HepG2 (cell line): ENCODE measurements around the gene FAM222B. TPM values are rescaled to one million over a fixed set of nuclear protein-coding genes. Genes with fewer than 3 reads are reported as not detected.

Experiments used
- FOSL1 ChIP-seq: sonication (generic); formaldehyde crosslinking; IDR thresholded peaks from 2 replicates; pipeline ENCODE4 v1.9.0; 2021; ENCODE audit warnings: missing genetic modification reagents, borderline replicate concordance
- HMG20B ChIP-seq: conservative IDR thresholded peaks from 2 replicates; pipeline ENCODE4 v1.6.1; 2016; ENCODE audit warnings: missing genetic modification reagents, missing compliant biosample characterization
- KLF15 ChIP-seq: sonication (generic); formaldehyde crosslinking; IDR thresholded peaks from 2 replicates; pipeline ENCODE4 v1.8.1; 2023; ENCODE audit warnings: borderline replicate concordance, mild to moderate bottlenecking, inconsistent platforms, missing genetic modification reagents, mixed read lengths
- MATR3 ChIP-seq: sonication (generic); formaldehyde crosslinking; IDR thresholded peaks from 2 replicates; pipeline ENCODE4 v1.4.0; 2020; ENCODE audit warnings: missing genetic modification reagents
- NFE2L1 ChIP-seq: sonication (generic); formaldehyde crosslinking; IDR thresholded peaks from 2 replicates; pipeline ENCODE4 v1.4.0; 2020; ENCODE audit warnings: missing genetic modification reagents, mild to moderate bottlenecking, borderline replicate concordance
- PITX1 ChIP-seq: sonication (generic); formaldehyde crosslinking; IDR thresholded peaks from 2 replicates; pipeline ENCODE4 v1.5.1; 2020; ENCODE audit warnings: mild to moderate bottlenecking, missing genetic modification reagents
- REXO4 ChIP-seq: sonication (generic); formaldehyde crosslinking; IDR thresholded peaks from 2 replicates; pipeline ENCODE4 v1.8.0; 2022; ENCODE audit warnings: missing genetic modification reagents, mild to moderate bottlenecking, borderline replicate concordance
- ZFP36L2 ChIP-seq: sonication (generic); formaldehyde crosslinking; IDR thresholded peaks from 2 replicates; pipeline ENCODE4 v1.4.0; 2020; ENCODE audit warnings: missing genetic modification reagents
- ZFP37 ChIP-seq: sonication (generic); formaldehyde crosslinking; IDR thresholded peaks from 2 replicates; pipeline ENCODE4 v1.4.0; 2020; ENCODE audit warnings: missing genetic modification reagents, borderline replicate concordance
- ZMYM4 ChIP-seq: sonication (generic); formaldehyde crosslinking; IDR thresholded peaks from 2 replicates; pipeline ENCODE4 v1.8.1; 2023; ENCODE audit warnings: mild to moderate bottlenecking, missing genetic modification reagents
- ZNF235 ChIP-seq: sonication (generic); formaldehyde crosslinking; IDR thresholded peaks from 2 replicates; pipeline ENCODE4 v1.8.1; 2023; ENCODE audit warnings: mild to moderate bottlenecking, missing genetic modification reagents, borderline replicate concordance
- ZNF33A ChIP-seq: sonication (generic); formaldehyde crosslinking; IDR thresholded peaks from 2 replicates; pipeline ENCODE4 v1.5.1; 2020; ENCODE audit warnings: missing genetic modification reagents, mild to moderate bottlenecking, moderate library complexity, borderline replicate concordance
- ZNF33B ChIP-seq: sonication (generic); formaldehyde crosslinking; IDR thresholded peaks from 2 replicates; pipeline ENCODE4 v1.5.1; 2020; ENCODE audit warnings: mild to moderate bottlenecking, missing genetic modification reagents
- polyA plus RNA-seq, 8 experiments: library from polyadenylated mRNA; depleted of rRNA in 3 of 8; stranded (reverse) in 7 of 8; unstranded in 1 of 8; fragments of >200 nt; fragmentation: Illumina TruSeq in 4 of 8; extraction: Trizol in 4 of 8; gene quantifications; 2 replicates each; pipeline versions ENCODE4 v1.2.1 to v1.2.3, GENCODE V29; 2011 to 2016; ENCODE audit warnings: low read depth in 4 of 8, missing spikeins in 1 of 8, mixed read lengths in 1 of 8; ENCODE audit not compliant: insufficient read depth in 1 of 8
- total RNA-seq, 5 experiments: library from RNA; depleted of rRNA; stranded (reverse); fragments of >200 nt; fragmentation: Illumina TruSeq; extraction: Trizol; gene quantifications; 2 replicates each; pipeline ENCODE4 v1.2.3, GENCODE V29; 2016; ENCODE audit warnings: low read depth in 1 of 5
- TF ChIP-seq, protein P1 (sequence below): sonication (generic); formaldehyde crosslinking; IDR thresholded peaks from 2 replicates; pipeline ENCODE4 v1.4.0; 2020; ENCODE audit warnings: missing genetic modification reagents, borderline replicate concordance
- TF ChIP-seq, protein P2 (sequence below): IDR thresholded peaks from 2 replicates; pipeline ENCODE4 v1.6.1; 2012; ENCODE audit warnings: low read length, improper control_type of control experiment
- TF ChIP-seq, protein P3 (sequence below): sonication (generic); formaldehyde crosslinking; IDR thresholded peaks from 2 replicates; pipeline ENCODE4 v1.4.0; 2020; ENCODE audit warnings: mild to moderate bottlenecking, missing genetic modification reagents

Gene FAM222B
- total and polyA plus RNA-seq, 2 of the 13 experiments (the other 11 are each of a cell fraction or from before 2014, with no cell fraction given), result 3.5 to 7.3 TPM

DNA sequence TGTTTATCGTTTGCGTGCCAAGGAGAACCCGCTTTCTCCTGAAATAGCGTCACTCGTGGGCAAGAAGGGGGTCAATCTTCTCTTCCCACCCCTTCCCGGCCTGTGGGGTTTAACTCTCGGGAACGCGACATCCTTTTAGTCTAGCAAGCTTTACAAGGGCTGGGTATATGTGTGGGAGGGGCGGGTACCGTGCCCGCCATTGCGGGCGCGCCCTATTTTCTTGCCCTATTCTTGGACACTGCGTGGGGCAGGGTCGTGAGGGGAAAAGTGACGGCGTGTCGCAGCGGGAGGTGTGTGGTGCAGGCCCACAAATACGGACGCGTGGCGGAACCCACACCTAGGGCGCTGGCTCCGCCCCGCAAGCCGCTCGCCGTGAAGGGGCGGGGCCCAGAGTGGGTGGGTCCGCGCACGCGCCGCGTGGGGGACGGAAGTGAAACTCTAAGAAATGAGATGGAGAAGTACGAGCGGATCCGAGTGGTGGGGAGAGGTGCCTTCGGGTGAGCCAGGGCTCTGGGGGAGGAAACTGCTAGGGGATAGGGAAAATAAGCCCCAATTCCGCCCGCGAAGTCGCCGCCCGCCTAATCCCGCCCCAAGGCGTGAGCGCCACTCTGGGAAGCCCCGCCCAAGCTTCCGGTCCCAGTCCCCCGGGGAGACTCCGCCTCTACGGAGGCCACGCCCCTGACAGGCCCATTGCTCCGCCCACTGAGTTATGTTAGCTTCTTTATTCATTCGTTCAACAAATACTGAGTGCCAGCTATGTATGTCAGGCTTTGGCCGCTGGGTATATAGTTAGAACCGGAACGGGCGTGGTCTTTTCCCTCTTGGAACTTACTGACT is 114.0 kb downstream of the FAM222B start, which contains the start of gene NEK8 (continued):
- TF ChIP-seq ZNF33B (no peak), MATR3 (CRISPR knock-in tag) (no peak), ZNF235 (CRISPR knock-in tag) (no peak; the same call in 1 of the 2 replicates), ZMYM4 (CRISPR knock-in tag) (no peak), ZFP36L2 (CRISPR knock-in tag) (no peak), REXO4 (CRISPR knock-in tag) (no peak), ZNF33A (CRISPR knock-in tag) (no peak), NFE2L1 (no peak), KLF15 (no peak), ZFP37 (CRISPR knock-in tag) (no peak), PITX1 (CRISPR knock-in tag) (no peak; the same call in 1 of the 2 replicates), HMG20B (CRISPR knock-in tag) (no peak), FOSL1 (CRISPR knock-in tag) (no peak)
- TF ChIP-seq, protein P1, sequence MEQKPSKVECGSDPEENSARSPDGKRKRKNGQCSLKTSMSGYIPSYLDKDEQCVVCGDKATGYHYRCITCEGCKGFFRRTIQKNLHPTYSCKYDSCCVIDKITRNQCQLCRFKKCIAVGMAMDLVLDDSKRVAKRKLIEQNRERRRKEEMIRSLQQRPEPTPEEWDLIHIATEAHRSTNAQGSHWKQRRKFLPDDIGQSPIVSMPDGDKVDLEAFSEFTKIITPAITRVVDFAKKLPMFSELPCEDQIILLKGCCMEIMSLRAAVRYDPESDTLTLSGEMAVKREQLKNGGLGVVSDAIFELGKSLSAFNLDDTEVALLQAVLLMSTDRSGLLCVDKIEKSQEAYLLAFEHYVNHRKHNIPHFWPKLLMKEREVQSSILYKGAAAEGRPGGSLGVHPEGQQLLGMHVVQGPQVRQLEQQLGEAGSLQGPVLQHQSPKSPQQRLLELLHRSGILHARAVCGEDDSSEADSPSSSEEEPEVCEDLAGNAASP, result no peak; the same call in 1 of the 2 replicates
- TF ChIP-seq, protein P2, sequence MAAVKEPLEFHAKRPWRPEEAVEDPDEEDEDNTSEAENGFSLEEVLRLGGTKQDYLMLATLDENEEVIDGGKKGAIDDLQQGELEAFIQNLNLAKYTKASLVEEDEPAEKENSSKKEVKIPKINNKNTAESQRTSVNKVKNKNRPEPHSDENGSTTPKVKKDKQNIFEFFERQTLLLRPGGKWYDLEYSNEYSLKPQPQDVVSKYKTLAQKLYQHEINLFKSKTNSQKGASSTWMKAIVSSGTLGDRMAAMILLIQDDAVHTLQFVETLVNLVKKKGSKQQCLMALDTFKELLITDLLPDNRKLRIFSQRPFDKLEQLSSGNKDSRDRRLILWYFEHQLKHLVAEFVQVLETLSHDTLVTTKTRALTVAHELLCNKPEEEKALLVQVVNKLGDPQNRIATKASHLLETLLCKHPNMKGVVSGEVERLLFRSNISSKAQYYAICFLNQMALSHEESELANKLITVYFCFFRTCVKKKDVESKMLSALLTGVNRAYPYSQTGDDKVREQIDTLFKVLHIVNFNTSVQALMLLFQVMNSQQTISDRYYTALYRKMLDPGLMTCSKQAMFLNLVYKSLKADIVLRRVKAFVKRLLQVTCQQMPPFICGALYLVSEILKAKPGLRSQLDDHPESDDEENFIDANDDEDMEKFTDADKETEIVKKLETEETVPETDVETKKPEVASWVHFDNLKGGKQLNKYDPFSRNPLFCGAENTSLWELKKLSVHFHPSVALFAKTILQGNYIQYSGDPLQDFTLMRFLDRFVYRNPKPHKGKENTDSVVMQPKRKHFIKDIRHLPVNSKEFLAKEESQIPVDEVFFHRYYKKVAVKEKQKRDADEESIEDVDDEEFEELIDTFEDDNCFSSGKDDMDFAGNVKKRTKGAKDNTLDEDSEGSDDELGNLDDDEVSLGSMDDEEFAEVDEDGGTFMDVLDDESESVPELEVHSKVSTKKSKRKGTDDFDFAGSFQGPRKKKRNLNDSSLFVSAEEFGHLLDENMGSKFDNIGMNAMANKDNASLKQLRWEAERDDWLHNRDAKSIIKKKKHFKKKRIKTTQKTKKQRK, result no peak
- TF ChIP-seq, protein P3, sequence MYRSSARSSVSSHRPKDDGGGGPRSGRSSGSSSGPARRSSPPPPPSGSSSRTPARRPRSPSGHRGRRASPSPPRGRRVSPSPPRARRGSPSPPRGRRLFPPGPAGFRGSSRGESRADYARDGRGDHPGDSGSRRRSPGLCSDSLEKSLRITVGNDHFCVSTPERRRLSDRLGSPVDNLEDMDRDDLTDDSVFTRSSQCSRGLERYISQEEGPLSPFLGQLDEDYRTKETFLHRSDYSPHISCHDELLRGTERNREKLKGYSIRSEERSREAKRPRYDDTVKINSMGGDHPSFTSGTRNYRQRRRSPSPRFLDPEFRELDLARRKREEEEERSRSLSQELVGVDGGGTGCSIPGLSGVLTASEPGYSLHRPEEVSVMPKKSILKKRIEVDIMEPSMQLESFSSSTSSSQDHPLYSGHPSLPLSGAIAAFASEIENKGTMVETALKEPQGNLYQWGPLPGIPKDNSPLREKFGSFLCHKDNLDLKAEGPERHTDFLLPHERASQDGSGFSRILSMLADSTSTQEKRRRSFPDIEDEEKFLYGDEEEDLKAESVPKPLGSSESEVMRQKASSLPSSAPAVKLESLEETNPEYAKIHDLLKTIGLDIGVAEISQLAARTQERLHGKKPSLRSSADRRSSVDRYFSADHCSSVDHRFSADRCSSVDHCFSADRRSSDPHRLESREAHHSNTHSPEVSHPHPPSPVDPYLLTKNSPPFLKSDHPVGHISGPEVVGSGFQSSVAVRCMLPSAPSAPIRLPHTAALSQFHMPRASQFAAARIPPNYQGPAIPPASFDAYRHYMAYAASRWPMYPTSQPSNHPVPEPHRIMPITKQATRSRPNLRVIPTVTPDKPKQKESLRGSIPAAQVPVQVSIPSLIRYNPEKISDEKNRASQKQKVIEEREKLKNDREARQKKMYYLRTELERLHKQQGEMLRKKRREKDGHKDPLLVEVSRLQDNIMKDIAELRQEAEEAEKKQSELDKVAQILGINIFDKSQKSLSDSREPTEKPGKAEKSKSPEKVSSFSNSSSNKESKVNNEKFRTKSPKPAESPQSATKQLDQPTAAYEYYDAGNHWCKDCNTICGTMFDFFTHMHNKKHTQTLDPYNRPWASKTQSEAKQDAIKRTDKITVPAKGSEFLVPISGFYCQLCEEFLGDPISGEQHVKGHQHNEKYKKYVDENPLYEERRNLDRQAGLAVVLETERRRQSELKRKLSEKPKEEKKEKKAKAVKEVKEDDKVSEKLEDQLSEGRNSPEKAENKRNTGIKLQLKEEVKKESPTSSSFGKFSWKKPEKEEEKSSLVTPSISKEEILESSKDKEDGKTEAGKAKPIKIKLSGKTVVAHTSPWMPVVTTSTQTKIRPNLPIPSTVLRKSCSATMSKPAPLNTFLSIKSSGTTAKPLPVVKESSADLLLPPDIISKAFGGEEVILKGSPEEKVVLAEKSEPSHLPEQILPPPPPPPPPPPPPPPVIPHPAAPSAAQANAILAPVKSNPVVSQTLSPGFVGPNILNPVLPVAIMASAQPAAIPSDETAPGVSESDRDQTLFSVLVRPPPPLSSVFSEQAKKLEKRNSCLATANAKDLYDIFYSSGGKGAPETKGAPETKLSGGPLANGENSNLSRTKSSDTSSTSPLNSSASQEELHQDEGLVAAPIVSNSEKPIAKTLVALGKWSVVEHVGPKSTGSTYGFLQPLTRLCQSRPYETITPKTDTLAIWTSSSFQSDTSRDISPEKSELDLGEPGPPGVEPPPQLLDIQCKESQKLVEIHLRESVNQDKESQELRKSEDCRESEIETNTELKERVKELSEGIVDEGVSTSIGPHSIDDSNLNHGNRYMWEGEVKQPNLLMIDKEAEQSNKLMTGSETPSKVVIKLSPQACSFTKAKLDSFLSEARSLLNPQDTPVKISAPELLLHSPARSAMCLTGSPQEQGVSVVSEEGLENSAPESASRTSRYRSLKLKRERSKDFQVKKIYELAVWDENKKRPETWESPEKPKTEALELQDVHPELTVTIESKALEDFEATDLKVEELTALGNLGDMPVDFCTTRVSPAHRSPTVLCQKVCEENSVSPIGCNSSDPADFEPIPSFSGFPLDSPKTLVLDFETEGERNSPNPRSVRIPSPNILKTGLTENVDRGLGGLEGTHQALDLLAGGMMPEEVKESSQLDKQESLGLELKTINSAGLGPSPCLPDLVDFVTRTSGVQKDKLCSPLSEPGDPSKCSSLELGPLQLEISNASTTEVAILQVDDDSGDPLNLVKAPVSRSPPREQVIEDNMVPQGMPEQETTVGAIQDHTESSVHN (CRISPR knock-in tag), result no peak
